HuH-7 (cell line): ENCODE results near the gene PTGDS.
A peak's percentile ranks its signal among the peaks of the same experiment; 100 is the strongest.

Experiments
- DNase-seq: peaks from one replicate; pipeline ENCODE4 v3.0.0; 2011; ENCODE audit warnings: low spot score

Gene PTGDS

GRCh38 chr9:136974817-136975535 is 2.3 kb upstream of the PTGDS start:
- DNase-seq, result no peak

- DNase-seq, result peak; percentile 77
These were observed 1.7 kb upstream of the PTGDS start for GRCh38 chr9:136975644-136976043.

- DNase-seq, result no peak
These were observed 357 bp downstream of the PTGDS start for GRCh38 chr9:136977649-136978072.

GRCh38 chr9:136978073-136978864 is 965 bp downstream of the PTGDS start:
- DNase-seq, result peak; percentile 94

GRCh38 chr9:136978865-136979544 is 1.7 kb downstream of the PTGDS start:
- no peak for DNase-seq

- no peak for DNase-seq
These were observed 2.7 kb downstream of the PTGDS start for GRCh38 chr9:136979769-136980587.

GRCh38 chr9:136980669-136981478 is 3.6 kb downstream of the PTGDS start:
- no peak for DNase-seq

- no peak for DNase-seq
These were observed 4.4 kb downstream of the PTGDS start for GRCh38 chr9:136981588-136982231.

- DNase-seq, result no peak
These were observed 5.1 kb downstream of the PTGDS start, which contains the start of gene LCNL1 for GRCh38 chr9:136982232-136983051. LCNL1 (plus strand) TSS chr9:136982993; CDS start chr9:136983587, 594 bp downstream.

GRCh38 chr9:136983167-136983566 is 5.9 kb downstream of the PTGDS start:
- no peak for DNase-seq

GRCh38 chr9:136983656-136984314 is 6.5 kb downstream of the PTGDS start:
- DNase-seq, result no peak

GRCh38 chr9:136984464-136985026 is 7.2 kb downstream of the PTGDS start:
- no peak for DNase-seq

- DNase-seq, result no peak
These were observed 7.8 kb downstream of the PTGDS start for GRCh38 chr9:136985027-136985602.

GRCh38 chr9:136985853-136986252 is 8.5 kb downstream of the PTGDS start:
- DNase-seq, result no peak

- no peak for DNase-seq
These were observed 11.6 kb downstream of the PTGDS start for GRCh38 chr9:136988872-136989271.

- DNase-seq, result no peak
These were observed 13.1 kb downstream of the PTGDS start for GRCh38 chr9:136990242-136990911.

GRCh38 chr9:136991993-136992818 is 14.9 kb downstream of the PTGDS start, which contains the start of gene PAXX:
PAXX (plus strand) TSS chr9:136992422; CDS start chr9:136992444, 22 bp downstream.
- DNase-seq, result peak; percentile 99
